ENCODE measurements around the gene MAML2. TPM values are rescaled to one million over a fixed set of nuclear protein-coding genes. Genes with fewer than 3 reads are reported as not detected.

The MAML2 gene
- total RNA-seq, 1 experiment from 2014 or later, result 2.7 TPM

GRCh38 chr11:96152623-96153022 is 190.4 kb downstream of the MAML2 start:
- H2BK20ac ChIP-seq (ENCODE audit: low read depth, low read length, poor library complexity, severe bottlenecking), result no peak overlapping the region
- Mint-ChIP-seq H3K4me3 (no peak overlapping the region), H3K27me3 (ENCODE audit: low read depth) (no peaks in the 10 kb centered on the region), H3K27ac (0 out of 7 replicates have a peak overlapping the region, but pooled peaks of 1 of the 3 experiments have one; percentile 52), H3K36me3 (ENCODE audit: insufficient read depth in 1 of 3, low read depth in 3 of 3) (no peaks in the 10 kb centered on the region), H3K4me1 (peaks cover 19 to 36% of the 10 kb centered on the region in 2 experiments), H3K9me3 (no peaks in the 10 kb centered on the region)
- H3T11ph ChIP-seq (ENCODE audit: low read length), result no peak overlapping the region
- no peak overlapping the region for H2BK120ac ChIP-seq (ENCODE audit: low read depth, low read length, poor library complexity, severe bottlenecking)
- H3K9me3 ChIP-seq (ENCODE audit: control insufficient read depth, low read depth, low read length), result no peaks in the 10 kb centered on the region
- H4K20me1 ChIP-seq (ENCODE audit: control insufficient read depth, insufficient read depth, insufficient read length), result no peaks in the 10 kb centered on the region
- TF ChIP-seq CTCF (conservative IDR thresholded peaks at IDR 0.05), result no peak
- no peak overlapping the region for H4K91ac ChIP-seq (ENCODE audit: insufficient read length, low read depth, low read length)
- no peak overlapping the region for H2BK12ac ChIP-seq (ENCODE audit: insufficient read length, low read depth, low read length)
- H3K79me2 ChIP-seq (ENCODE audit: insufficient read depth, low read length), result no peaks in the 10 kb centered on the region
- H2BK15ac ChIP-seq (ENCODE audit: low read depth, low read length), result no peak overlapping the region
- peaks cover 10% of the 10 kb centered on the region; the same call in 1 of the 2 replicates for H3K4me1 ChIP-seq (ENCODE audit: insufficient read depth, low read length)
- no peak overlapping the region for H3K14ac ChIP-seq (ENCODE audit: insufficient read depth, low read length)
- no peak overlapping the region for H3K23ac ChIP-seq (ENCODE audit: insufficient read length, low read depth, low read length)
- WGBS (ENCODE audit: extremely low coverage, insufficient read length, low lambda C conversion rate), result no CpG with 5 or more reads among the region's 1 CpG
- no peak overlapping the region for H2BK5ac ChIP-seq (ENCODE audit: insufficient read length, low read length)
- H3K18ac ChIP-seq (ENCODE audit: insufficient read length, low read depth, low read length), result no peak overlapping the region
- no peaks in the 10 kb centered on the region for H3K79me1 ChIP-seq (ENCODE audit: insufficient read depth, low read depth, low read length, poor library complexity, severe bottlenecking)
- no peak overlapping the region for H3K4ac ChIP-seq (ENCODE audit: low read depth, low read length)
- H3K23me2 ChIP-seq (ENCODE audit: insufficient read length, low read depth, low read length, poor library complexity, severe bottlenecking), result no peaks in the 10 kb centered on the region
- no peak for DNase-seq
- no peak overlapping the region for H4K8ac ChIP-seq (replicated peaks; ENCODE audit: insufficient read length, low read depth, low read length)
- H3K4me2 ChIP-seq (ENCODE audit: insufficient read depth, insufficient read length, low read length), result no peak overlapping the region
- H3K27ac ChIP-seq (ENCODE audit: insufficient read length, low read depth, low read length), result no peak overlapping the region
- H4K5ac ChIP-seq (ENCODE audit: insufficient read length, low read depth, low read length), result no peak overlapping the region
- no peak overlapping the region for H3K9ac ChIP-seq (ENCODE audit: extremely low read depth, insufficient read length, low read length)
- H2AFZ ChIP-seq (ENCODE audit: low read length), result no peak overlapping the region
- H2AK5ac ChIP-seq (ENCODE audit: insufficient read length, low read length), result no peak overlapping the region
- no peaks in the 10 kb centered on the region for H3K27me3 ChIP-seq (ENCODE audit: insufficient read depth, low read length)
- H3K56ac ChIP-seq (ENCODE audit: insufficient read length, low read depth, low read length), result no peak overlapping the region
